ENCODE data around the gene SMARCA5.

Gene SMARCA5

DNA sequence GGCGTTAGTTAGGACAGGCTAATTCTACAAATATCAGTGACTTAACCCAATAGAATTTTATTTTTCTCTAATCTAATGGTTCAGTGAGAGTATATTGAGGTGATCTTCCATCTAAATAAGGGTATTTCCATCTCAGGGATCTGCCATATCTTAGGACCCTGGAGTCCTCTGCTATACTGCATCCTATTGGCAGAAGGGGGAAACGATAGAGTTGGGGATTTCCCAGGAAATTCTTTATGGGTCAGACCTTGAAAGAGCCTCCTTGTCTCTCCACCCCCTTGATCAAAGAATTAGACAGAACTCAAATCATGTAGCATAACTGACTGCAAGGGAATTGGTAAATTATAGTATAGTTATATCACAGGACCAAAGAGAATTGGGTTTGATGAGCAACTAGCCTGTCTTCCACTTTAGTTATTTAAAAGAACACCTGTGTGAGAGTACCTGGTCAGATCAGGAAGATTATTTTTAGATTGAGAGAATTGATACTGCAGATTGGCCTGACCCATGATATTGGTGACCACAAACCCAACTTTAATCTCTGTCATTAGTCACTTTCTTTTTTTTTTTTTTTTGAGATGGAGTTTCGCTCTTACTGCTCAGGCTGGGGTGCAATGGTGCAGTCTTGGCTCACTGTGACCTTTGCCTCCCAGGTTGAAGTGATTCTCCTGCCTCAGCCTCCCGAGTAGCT lies 25.6 kb downstream of the SMARCA5 start:
- DNase-seq = no peak

GRCh38 chr4:143539670-143540023 lies 26.1 kb downstream of the SMARCA5 start:
- DNase-seq = no peak

DNA sequence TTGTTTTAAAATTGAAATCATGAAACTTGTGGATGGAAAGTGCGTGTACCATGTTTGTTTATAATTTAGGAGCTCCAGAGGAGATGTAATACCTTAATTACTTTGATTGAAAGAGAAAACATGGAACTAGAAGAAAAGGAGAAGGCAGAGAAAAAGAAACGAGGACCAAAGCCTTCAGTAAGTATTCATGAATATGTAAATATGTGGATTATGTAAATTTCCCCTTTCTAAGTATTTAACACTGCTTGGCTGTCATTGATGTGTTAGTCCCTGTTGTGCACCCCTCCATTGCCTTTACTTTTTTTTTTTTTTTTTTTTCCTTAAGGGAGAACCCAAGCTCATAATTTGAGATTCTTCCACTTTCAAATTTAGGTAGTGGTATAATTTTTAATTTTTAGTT lies 36.4 kb downstream of the SMARCA5 start:
- DNase-seq = no peak

- no peak for DNase-seq
Measured at GRCh38 chr4:143554728-143555597, 41.5 kb downstream of the SMARCA5 start.

DNA sequence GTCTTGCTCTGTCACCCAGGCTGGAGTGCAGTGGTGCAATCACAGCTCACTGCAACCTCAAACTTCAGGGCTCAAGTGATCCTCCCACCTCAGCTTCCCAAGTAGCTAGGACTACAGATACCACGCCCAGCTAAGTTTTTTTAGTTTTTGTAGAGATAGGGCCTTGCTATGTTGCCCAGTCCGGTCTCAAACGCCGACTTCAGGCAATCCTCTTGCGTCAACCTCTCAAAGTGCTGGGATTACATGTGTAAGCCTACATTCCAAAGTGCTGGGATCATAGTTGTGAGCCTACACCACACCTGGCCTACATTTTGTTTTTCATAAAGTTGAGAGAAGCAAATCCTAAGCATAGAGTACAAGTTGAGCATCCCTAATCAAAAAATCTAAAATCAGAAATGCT lies 42.2 kb downstream of the SMARCA5 start:
- no peak for DNase-seq

- DNase-seq = no peak
Measured at GRCh38 chr4:143558286-143558685, 44.8 kb downstream of the SMARCA5 start.

DNA sequence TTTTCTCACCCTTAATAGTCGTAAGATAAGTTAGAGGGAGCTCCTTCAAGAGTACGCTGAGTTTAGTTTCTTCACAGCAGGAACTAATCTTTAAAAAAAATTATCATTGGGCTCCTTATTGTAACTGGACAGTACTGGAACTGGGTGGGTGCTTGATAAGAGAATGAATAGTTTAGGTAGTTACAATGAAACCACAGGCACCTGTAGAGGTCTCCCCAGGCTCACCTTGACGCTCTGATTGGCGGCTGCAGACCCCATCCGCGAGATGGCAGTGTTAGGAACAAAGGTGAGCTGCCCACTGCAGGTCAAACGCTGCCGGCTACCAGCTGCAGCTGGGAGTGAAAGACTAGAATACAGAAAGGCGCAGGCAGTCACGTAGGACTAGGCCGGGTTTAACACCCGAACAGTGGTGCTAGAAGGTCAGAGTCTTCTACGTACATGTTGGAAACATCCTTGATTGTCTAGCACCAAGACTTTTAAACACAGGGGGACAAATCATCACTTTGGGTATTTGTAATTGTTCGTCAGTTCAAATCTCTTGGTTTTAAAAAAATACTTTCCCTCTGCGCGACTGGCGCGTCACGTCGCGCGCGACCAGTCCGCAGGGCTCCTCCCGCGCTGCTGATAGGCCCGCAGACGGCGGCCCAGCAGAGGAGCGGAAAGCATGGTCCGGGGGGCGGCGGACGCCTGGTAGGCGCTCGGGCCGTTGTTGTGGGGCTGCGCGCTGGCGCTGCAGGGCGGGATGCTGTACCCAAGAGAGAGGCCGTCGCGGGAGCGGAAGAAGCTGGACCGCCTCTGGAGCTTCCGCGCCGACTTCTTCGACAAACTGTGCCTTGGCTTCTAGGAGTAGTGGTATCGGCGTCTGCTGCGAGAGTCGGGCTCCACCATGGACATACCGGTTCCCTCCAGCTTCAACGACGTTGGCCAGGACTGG lies 45.6 kb downstream of the SMARCA5 start:
- peak in 45 of 56 donors; percentile 2 to 80 (median 34) for DNase-seq

DNA sequence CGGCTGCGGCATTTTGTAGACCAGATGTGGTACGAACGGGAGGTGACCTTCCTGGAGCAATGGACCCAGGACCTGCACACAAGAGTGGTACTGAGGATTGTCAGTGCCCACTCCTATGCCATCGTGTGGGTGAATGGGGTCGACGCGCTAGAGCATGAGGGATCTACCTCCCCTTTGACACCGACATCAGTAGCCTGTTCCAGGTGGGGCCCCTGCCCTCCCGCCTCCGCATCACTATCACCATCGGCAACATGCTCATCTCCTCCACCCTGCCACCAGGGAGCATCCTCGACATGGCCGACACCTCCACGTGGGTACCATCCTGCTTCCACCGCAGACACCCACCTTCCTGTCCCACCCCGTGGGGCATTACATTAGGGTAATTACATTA lies 46.2 kb downstream of the SMARCA5 start:
- no peak for DNase-seq

- no peak for DNase-seq
Measured at GRCh38 chr4:143564472-143564871, 51.0 kb downstream of the SMARCA5 start.

DNA sequence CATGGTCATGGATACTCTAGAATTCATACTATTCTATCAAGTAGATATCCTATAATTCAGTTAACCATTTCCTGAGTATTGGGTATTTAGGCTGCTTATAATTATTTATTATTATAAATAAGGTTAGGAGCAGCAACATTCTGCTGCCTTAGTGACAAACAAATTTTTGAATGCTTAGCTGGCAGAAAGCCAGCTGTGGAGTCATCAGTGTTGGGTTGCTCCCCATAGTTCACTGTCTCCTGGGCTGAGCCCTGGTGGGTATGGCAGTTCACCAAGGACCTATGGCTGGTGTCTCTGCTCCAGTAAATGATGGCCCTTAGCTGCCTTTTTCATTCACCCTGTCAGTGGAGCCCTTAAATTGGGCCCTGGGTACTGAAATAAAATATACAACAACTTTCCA lies 61.8 kb downstream of the SMARCA5 start:
- DNase-seq = peak in 1 of 56 donors; percentile 17

- peak in 1 of 56 donors; percentile 1 for DNase-seq
Measured at GRCh38 chr4:143581331-143581946, 67.9 kb downstream of the SMARCA5 start.

DNA sequence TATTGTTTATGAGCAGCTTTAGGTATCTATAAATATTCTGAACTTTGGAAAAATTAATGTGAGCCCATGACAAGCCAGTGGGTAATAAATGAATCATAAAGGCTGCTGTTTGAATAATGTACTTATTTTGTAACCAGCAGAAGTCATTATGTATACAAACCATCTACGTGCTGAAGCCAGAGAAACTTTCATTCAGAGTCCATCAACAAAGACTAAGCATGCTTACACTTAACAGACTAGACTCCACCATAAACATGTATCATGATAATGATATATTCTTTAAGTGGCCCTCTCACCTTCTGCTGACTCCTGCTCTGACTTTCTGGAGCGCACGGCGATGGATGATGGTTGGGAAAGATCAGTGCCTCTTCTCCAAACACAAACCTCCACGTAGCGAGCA lies 72.0 kb downstream of the SMARCA5 start:
- DNase-seq = no peak

DNA sequence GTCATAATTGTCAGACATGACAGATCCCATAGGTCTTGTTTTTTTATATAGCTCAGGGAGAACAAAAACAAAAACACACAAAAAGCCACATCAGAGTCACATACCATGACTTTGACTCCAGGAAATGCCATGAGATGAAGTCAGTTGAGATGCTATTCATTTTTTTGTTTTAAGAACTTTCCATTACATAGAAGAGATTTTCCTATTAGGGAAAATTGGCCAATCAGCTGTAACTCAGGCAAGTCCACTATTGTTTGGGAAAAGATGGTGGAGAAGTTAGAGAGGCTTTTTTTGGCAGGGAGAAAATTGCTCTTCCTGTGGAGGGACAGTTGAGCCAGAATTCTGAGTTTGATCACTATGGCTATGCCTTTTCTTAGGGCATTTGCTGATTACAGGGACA lies 72.6 kb downstream of the SMARCA5 start:
- no peak for DNase-seq

DNA sequence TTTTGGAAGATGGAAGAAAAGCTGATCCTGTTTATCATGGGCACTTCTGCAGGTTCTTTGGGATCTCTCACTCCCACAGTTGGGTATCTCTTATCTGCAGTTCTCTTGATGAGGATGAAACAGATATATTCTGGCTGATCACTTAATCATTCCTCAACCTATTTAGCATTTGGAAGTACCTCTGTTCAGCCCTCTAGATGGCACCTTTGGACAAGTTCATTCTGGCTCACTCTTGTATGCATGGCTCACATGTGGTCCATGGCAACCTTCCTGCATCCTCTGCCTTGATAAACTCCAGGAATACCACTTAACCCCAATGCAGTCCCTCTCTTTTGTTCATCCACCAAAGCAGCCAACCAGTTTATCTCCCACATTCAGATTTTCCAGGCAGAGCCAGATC lies 74.2 kb downstream of the SMARCA5 start:
- no peak for DNase-seq

DNA sequence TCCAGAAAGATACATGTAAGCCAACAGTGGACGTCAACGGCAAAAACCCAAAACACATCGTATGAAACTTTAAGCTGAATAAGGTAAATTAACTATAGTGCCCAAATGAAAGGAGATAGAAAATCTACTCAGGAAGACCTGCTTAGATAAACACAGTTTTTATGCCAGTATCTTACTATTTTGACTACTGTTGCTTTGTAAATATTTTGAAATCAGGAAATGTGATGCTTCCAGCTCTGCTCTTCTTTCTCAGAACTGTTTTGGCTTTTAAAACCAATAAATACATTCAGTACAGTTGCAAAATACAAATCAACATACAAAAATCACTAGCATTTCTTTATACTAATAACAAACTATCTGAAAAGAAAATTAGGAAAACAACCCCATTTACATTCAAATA lies 83.8 kb downstream of the SMARCA5 start:
- no peak for DNase-seq

DNA sequence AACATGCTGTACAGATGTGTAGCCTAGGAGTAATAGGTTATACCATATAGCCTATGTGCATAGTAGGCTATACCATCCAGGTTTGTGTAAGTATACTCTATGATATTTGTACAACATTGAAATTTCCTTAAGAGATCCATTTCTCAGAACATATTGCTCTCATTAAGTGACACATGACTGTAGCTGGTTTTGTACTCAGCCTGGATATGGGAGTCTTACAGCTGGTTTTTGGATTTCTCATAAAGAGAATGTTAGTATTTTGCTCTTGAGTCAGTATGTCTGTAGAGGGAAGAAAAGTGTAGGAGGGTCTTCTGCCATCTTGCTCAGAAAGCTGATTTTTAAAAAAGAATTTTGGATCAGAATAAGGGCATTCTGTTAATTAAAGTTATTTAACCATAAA lies 85.3 kb downstream of the SMARCA5 start:
- no peak for DNase-seq

- no peak for DNase-seq
Measured at GRCh38 chr4:143599827-143600226, 86.3 kb downstream of the SMARCA5 start.

- DNase-seq = no peak
Measured at GRCh38 chr4:143606480-143606879, 93.0 kb downstream of the SMARCA5 start.

All from nucleus accumbens (tissue), 56 donors.